HG02840 (cell line): Measurements from ENCODE around the gene BABAM2.

ENCODE experiments used
- ATAC-seq: cut with Tn5 transposase; IDR thresholded peaks from one replicate; pipeline ENCODE4 v1.9.1; 2021; ENCODE audit warnings: mild to moderate bottlenecking, moderate library complexity, moderate number of reproducible peaks; ENCODE audit not compliant: unreplicated experiment, low FRiP score

BABAM2 gene

DNA sequence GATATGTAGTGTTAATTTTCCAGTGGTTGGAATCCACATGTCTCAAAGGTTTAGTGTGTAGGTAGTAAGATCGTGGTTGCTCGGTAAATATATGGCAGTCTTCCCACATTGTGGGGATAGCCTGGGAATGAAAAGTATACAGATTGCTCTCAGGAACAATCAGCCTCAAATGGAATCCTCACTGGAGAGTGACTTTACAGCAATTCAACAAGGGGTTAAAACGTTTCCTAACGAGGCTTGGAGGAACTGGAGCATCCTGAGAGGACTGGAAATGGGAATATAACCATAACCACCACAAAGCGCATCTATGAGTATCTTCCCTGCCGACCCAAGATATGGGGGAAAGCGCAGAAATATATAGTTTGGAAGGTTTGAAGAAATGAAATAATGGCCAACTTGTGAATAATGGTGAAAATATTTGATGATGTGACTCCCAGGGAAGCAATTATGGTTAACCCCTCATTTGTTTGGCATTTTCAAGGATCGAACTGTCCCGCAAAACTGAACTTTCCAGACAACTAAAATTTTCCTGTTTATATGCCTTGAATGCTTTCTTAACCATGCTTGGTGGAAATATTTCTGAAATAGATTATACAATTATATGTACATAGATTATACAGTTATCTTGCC lies 401.4 kb downstream of the BABAM2 start:
- no peak for ATAC-seq

DNA sequence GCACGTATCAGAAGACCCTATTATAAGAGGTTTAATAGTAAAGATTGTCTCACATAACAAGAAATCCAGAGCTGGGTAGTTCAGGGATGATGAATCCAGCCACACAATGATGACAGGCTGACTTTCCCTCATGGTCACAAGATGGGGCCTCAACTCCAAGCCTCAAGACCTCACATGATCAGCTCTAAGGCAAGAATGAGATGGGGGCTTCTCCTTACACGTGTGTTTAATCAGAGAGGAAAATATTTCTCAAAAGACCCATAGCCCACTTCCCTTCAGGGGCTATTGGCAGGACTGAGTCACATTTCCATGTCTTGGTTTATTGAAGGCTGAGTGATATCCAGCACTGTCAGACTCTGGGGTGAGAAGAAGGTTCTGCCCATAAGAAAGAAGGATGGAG lies 402.0 kb downstream of the BABAM2 start:
- ATAC-seq: no peak

DNA sequence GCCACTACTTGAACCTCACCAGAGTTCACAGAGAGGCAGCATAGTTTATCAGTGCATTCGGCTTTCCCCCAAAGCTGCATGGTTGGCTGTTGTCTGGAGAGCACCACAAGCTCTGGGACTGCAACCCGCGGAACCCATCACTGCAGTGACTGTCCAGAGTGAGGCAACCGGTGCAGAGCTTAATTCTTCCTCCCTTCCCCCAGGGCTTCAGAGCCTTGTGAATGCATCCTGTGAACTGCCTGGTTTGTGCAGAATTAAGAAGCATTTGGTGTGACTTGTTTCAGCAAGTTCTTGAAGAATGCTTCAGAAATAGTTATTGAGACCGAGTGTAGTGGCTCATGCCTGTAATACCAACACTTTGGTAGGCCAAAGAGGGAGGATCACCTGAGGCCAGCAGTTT lies 402.9 kb downstream of the BABAM2 start:
- ATAC-seq: no peak

DNA sequence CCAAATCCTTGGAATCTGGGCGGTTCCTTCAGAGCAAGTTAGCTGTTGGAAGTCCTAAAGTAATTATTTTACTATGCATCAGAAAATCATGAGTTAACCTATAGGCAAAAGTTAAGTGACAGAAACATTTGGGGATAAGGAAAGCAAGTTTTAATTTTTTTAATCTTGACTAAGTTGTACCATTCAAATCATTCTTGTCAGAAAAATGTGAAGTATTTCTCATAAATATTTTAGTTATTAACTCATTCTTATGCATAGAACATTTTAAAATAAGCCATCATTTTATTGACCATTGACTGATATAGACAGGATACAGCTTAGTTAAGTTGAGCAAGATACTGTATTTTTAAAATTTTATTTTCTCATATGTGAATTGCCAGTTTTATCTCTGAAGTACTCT lies 403.9 kb downstream of the BABAM2 start:
- ATAC-seq: no peak

DNA sequence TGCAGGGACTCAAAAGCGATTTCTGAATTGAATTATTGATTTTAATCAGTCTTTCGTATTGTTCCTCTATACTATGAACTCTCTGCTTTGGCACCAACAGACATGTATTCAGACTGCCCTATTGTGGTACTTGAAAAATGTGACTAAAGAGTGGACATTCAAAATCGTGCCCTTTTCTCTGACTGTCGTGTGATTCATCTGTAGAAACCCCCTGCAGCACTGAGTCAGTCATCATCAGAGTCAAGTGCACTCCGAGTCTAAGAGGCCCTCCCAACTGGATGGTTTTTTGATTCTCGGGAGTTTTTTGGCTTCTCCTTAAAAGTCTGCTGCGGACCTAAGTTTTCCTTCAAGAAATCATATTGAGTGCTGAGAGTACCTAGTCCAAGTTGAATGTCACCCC lies 405.7 kb downstream of the BABAM2 start:
- no peak for ATAC-seq

DNA sequence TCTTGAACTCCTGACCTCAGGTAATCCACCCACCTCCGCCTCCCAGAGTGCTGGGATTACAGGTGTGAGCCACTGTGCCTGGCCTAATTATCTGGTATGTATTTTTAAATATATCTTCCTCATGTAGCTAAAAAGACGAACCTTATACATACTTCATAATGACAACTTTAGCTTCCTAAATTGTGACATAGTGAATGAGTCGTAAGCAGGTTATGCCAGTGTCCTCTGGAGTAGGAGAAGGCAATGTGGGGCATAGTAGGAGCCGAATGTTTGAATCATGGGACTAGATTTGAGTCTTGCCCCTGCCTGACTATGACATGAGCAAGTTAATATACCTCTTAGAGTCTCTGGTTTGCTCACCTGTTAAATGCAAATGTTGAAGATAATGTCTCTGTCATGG lies 406.4 kb downstream of the BABAM2 start:
- no peak for ATAC-seq

DNA sequence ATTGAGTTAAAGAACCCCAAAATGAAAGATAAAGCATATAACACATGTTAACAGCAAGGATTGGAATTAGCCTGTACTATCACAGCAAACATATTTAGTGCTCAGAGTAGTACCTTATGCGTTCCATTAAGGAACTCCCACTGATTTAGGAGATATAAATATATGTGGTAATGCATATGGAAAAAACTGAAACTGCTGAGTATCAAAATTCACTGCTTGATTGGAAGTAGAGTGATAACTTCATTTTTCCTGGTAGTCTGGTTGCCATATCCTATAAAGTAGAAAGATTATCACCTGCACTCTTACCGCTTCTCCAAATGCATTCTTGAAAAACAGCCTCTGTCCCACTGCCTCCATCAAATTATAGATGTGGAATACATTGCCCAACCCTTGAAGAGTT lies 407.0 kb downstream of the BABAM2 start:
- ATAC-seq: no peak

DNA sequence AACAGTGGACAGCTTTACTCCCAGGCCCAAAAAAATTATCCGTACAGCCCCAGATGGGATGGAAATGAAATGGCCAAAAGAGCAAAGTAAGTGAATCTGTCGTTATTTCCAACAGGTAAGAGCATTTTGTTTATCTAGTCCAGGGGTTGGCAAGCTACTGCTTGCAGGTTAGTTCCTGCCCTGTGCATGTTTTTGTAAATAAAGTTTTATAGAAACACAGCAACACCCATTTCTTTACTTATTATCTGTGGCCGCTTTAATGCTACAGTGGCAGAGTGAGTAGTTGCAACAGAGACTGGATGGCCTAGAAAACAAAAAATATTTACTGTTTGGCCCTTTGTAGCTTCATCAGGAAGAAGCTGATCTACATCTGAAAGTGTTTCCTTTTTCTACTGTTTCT lies 407.9 kb downstream of the BABAM2 start:
- ATAC-seq: no peak

DNA sequence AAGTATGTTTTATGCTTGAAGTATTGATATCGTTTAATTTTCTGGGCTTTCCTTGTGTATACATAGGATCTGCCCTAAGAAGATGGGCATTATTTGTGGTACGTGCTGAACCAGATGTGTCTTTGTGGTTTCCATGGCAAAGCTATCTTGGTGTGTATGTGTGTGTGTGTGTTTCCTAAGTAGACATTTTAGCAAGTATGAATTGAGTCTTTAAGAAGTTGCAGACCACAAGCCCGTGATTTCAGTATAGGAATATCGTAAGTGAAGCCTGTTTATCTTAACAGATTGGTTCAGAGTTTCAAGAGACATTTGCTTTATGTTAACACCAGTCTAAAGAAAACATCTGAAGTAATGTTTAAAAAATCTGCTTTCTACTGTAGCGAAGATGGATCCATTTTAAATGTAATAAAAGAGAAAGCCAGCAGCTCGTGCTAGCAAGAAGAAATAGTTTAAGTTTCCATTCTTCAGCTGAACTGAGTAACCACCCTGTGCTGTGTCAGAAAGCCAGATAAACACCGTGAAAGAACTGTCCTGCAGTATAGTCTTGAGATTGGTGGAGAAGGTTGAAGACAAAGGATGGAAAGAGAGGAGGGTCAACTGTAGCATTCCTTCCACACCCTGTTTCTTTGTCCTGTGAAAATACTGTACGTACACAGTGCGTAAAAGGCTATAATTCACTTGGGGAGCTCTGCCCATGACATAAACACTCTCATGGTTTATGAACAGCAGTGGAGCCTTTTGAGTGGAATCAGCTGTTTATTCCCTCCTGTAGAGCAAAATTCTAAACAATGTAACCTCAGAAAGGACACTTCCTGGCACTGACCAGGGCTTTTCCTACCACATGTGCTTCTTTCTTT lies 410.2 kb downstream of the BABAM2 start:
- ATAC-seq: no peak

DNA sequence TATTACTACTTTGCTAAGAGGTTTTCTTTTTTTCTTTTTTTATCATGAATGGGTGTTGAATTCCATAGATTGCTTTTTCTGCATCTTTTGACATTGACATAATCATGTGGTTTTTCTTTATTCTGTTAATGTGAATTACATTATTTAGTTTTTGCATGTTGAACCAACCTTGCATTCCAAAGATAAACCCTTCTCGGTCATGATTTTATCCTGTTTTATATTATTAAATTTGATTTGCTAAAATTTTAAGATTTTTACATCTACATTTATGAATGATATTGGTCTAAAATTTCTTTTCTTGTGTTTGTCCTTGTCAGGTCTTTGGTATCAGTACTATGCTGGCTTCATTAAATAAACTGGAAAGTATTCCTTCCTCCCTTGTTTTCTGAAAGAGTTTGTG lies 414.7 kb downstream of the BABAM2 start:
- ATAC-seq: no peak

DNA sequence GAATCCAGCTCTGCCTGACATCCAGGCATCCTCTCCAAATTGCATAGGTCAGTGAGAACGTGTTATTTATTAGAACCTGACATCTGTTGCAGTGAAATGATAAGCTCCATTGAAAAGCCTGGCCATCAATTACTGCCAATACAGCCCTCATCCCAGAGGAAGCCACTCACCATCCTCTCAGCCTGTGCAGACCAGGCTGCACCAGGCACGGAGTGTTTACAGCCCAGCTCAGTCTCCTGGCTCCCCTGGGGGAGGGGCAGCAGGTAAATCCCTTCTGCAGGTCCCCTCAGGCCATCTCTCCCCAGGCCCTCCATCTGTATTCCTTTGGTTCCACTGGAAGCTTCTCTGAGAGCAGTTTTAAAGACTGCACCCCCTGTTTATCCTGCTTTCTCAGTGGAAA lies 419.6 kb downstream of the BABAM2 start:
- ATAC-seq: no peak

DNA sequence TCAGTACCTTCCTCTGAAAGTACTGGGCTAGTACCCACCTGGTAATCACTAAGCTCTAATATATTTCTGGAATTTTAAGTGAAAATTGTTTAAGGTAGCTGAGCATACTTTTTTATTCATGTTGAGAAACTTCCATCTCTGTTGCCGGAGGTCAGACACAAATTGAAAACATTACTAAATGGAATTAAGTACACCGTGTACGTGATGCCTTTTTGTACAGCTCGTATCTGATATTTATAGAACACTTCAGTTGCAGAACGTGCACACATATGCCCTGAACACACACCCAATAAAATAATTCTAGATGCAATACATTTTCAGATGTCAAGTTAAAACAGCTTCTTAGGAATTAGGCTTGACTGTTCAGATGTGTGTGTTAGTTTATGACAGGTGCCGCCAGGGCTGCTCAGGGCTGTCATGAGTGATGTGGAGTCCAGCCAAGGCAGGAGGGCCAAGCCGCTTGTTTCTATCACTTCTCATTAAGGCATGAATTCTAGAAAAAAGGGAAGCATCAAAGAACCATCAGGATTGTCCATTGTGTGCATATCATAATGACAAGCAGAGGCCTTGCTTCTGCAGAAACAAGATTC lies 421.2 kb downstream of the BABAM2 start:
- no peak for ATAC-seq

DNA sequence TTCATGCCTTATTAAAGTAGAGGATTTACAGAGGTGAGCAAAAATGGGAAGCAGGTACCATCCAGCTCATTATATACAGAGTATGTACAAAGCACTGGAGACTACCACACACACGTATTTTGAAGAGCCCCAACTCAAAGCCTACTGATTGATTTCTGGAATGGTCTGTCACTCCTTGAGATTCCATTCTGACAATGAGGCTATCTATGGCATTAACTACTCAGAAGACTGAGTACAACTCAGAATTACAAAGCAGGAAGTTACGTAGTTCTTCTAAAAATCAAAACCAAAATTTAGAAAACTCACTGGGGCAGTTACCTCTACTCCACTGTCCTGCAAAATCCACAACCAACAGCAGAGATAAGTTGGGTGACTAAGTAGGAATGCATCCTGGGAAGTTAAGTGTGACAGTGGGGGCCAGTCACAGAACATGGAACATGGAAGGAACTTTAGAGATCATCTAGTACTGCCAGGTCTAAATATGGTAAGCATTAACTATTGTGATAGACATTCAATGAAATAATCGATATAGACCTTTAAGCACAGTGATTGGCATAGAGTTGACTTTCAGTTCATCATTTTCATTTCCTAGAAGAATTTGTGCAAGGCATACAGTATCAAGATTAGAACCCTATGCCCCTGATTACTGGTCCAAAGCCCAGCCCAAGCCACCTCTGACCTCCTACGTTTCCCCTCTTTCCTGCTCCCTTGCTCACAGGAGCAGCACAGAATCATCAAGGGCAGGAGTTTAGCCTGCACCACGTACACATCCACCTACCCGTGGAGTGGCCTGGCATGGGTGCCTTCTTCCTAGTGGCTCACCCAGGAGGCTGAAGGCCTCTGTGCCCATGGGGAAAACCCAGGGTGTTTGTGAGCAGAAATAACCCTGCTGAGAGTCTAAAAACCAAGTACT lies 422.0 kb downstream of the BABAM2 start:
- ATAC-seq: no peak

DNA sequence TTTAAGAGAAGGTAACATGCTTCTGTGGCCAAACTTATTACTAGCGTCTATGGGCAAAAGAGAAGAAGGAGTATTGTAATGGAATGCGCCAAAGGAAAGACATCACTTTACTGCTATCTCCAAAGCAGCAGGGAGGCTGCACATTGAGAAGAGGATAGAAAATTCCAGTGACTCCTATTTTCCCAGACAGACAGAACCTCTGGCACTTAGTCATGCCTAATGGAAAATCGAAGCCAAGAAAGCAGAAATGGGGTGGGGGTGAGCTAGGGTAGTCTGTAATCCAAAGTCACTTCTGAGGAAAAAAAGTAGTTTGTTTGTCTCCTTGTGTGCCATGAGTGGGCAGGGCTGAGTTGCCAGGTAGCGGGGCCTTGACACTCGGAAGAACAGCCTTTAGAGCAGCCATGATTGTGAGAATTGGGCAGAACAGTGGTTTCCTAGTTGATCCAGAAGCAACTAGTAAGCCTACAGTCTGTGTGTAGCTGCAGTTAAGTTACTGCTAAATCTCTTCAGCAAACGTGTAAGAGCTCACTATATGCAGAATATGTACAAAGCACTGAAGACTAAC lies 422.8 kb downstream of the BABAM2 start:
- no peak for ATAC-seq

DNA sequence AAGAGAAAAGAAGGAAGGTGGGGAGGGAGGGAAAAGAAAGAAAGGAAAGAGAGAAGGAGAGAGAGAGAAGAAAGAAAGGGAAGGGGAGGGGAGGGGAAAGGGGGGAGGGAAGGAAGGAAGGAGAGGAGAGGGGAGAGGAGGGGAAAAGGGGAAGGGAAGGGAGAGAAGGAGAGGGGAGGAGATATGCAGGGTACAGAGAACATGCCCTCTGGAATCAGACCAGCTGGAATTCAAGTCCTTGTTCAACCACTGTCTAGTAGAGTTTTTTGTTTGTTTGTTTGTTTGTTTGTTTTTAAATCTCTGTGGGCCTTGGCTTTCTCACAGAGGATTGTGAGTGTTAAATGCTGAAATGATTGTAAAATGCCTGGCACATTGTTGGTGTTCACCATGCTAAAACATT lies 424.4 kb downstream of the BABAM2 start:
- ATAC-seq: no peak

DNA sequence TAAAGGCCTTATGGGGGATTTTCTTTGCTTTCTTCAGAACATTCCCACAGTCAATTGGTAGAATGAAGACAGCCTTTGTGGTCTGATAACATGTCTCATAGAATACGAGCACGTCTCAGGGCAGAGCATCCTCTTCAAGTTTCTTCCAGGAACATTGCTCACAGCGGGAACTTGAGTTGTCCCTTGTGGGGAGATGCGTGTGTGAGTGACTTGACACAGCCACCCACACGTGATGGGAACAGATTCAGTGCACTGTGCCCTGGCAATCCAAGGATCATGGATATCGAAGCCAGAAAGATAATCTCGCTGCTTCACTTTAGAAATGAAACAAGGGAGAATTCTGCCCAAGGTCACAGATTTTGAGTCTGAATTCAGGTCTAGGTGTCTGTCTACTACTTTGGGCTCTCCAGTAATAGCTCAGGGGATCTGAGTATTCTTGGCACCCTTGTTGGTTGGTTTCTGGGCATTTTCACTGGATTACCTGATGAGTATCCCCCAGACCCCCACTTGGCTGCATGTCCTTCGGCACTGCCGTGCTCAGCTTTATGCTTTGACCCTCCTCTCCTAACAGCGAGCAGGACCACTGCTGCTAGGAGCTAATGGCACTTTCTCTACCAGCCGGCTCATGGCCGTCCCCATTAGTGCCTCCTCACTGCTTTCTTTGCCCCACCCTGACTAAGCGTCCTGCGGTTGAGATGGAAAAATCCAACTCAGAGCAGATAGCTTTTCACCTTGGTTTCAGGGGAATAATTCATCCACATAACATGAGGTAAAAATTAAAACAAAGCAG lies 426.2 kb downstream of the BABAM2 start:
- ATAC-seq: no peak

DNA sequence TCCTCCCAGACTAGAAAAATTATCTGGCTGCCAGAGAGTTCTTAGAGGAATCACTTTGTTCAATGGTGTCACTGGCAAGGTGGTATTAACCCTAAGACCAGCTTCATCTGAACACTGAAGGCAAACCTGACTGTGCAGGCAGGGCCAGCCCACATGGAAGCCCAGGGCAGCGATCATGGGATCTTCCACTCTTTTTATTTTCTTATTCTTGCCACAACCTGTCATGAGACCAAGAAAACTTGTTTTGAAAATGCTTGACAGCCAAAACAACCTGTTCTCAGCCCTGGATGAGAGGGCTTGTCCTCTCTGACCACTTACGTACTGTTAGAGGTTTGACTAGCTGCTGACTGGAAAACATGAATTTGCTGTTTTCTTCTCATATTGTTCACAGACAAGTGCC lies 426.9 kb downstream of the BABAM2 start:
- ATAC-seq: no peak

DNA sequence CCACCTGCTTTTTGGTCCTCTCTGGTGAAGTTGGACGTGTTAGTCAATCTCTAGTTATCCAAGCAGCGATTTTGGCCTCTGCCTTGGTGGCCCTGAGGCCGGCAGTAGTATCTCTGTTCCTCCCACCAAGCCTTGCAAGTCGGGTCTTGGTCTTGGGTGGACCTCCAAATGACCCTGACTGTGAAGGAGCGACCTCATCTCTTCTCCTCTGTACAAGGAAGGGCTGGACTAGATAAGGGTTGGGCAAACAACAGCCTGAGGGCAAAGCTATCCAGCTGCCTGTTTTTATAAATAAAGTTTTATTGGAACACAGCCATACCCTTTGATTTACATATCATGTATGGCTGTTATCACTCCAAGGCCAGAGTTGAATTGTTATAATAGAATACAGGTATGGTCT lies 427.5 kb downstream of the BABAM2 start:
- ATAC-seq: no peak

DNA sequence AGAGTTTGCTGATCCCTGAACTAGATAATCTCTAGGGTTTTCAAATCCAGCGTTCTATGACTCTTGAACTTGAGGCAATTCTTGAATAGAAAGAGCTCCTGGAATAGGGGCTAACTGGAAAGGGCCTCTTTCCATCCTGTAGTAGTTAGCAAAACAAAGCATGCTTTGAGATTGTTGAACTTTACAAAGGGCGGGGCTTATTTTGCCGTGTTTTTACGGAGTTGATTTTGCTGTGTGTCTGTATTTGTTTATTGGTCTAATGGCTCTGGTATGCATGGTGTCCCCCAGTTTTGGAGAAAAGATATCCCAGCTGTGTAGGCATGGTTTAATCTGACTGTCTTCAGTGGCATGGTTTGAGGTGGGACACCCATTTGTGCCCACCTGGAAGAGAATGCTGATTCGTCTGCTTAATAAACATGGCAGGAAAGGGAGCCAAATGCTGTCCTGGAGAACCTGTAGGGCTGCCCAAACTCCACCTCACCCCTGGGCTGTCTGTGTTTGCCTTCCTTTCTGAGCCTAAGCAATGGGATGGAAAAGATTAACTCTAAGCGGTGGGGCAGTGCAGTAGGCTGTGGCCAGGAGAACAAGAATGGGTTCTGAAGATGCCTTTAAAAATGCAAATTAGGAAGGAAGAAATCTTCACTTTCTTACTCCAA lies 428.1 kb downstream of the BABAM2 start:
- no peak for ATAC-seq
